Tibial nerve (tissue), 4 donors: Measurements from ENCODE around the gene SH3BP4. TPM values are rescaled to one million over a fixed set of nuclear protein-coding genes. Genes with fewer than 3 reads are reported as not detected.

Experiments
- DNase-seq, 2 donors: peaks; one replicate each; pipeline ENCODE4 v3.0.0-alpha.2; 2019; ENCODE audit warnings: low spot score in 2 of 2
- H3K27ac ChIP-seq, 4 donors: fragments of 200-600 bp; sonication (generic) in 3 of 4; one replicate each; pipeline ENCODE4 v1.5.1; 2017 to 2019; ENCODE audit warnings: mild to moderate bottlenecking in 1 of 4
- H3K27me3 ChIP-seq, 2 donors: fragments of 200-600 bp; sonication (generic) in 1 of 2; one replicate each; pipeline versions ENCODE4 v1.5.1 to v1.6.0; 2017 to 2019
- H3K36me3 ChIP-seq, 3 donors: fragments of 200-600 bp; sonication (generic); one replicate each; pipeline ENCODE4 v1.5.1; 2018 to 2019
- H3K4me1 ChIP-seq, 4 donors: fragments of 200-600 bp; sonication (generic) in 3 of 4; one replicate each; pipeline ENCODE4 v1.5.1; 2017 to 2019
- H3K4me3 ChIP-seq, 4 donors: fragments of 200-600 bp; sonication (generic) in 3 of 4; one replicate each; pipeline ENCODE4 v1.5.1; 2017 to 2019; ENCODE audit warnings: mild to moderate bottlenecking in 1 of 4, moderate library complexity in 1 of 4
- H3K9me3 ChIP-seq, 4 donors: fragments of 200-600 bp; sonication (generic) in 3 of 4; one replicate each; pipeline ENCODE4 v1.5.1; 2017 to 2019
- EP300 ChIP-seq, 2 donors: sonication (generic); formaldehyde crosslinking; IDR thresholded peaks; one replicate each; pipeline ENCODE4 v1.6.1; 2017; ENCODE audit warnings: antibody characterized with exemption in 2 of 2, mild to moderate bottlenecking in 1 of 2
- POLR2A ChIP-seq, 2 donors: fragments of 450-650 bp; IDR thresholded peaks; one replicate each; pipeline ENCODE4 v1.6.1; 2017; ENCODE audit warnings: antibody characterized with exemption in 2 of 2, mild to moderate bottlenecking in 2 of 2, moderate library complexity in 2 of 2
- WGBS, 2 donors: methylation state at CpG; one replicate each; pipeline ENCODE4 v1.1.5; 2018; 5-methylcytosine and 5-hydroxymethylcytosine counted together
- total RNA-seq, 4 donors: library from RNA; depleted of rRNA; stranded (reverse); fragments of >200 nt; gene quantifications; one replicate each; pipeline ENCODE4 v1.1.0, GENCODE V29; 2016
- TF ChIP-seq, protein P1 (sequence below), 5 experiments: fragments of 200-600 bp in 3 of 5; fragments of 450-650 bp in 2 of 5; sonication (generic) in 3 of 5; IDR thresholded peaks; one replicate each; pipeline ENCODE4 v1.5.1; 2016 to 2019; ENCODE audit warnings: antibody characterized with exemption in 5 of 5, mild to moderate bottlenecking in 3 of 5, moderate library complexity in 2 of 5

Gene SH3BP4
- total RNA-seq, 4 donors from 2014 or later, result 19.2 to 31.8 (median 24.3) TPM

- no peaks in the 10 kb centered on the region for H3K36me3 ChIP-seq
- H3K9me3 ChIP-seq, result no peaks in the 10 kb centered on the region
- no peak overlapping the region for H3K4me3 ChIP-seq
- DNase-seq, result no peak
- 73 to 77% methylated on average over 4 of the region's 4 CpGs for WGBS, 2 donors
- no peaks in the 10 kb centered on the region for H3K27me3 ChIP-seq
- H3K27ac ChIP-seq, result no peak overlapping the region
- TF ChIP-seq EP300 (IDR thresholded peaks at IDR 0.05) (no peak), POLR2A (IDR thresholded peaks at IDR 0.05) (no peak)
- TF ChIP-seq, protein P1, sequence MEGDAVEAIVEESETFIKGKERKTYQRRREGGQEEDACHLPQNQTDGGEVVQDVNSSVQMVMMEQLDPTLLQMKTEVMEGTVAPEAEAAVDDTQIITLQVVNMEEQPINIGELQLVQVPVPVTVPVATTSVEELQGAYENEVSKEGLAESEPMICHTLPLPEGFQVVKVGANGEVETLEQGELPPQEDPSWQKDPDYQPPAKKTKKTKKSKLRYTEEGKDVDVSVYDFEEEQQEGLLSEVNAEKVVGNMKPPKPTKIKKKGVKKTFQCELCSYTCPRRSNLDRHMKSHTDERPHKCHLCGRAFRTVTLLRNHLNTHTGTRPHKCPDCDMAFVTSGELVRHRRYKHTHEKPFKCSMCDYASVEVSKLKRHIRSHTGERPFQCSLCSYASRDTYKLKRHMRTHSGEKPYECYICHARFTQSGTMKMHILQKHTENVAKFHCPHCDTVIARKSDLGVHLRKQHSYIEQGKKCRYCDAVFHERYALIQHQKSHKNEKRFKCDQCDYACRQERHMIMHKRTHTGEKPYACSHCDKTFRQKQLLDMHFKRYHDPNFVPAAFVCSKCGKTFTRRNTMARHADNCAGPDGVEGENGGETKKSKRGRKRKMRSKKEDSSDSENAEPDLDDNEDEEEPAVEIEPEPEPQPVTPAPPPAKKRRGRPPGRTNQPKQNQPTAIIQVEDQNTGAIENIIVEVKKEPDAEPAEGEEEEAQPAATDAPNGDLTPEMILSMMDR (IDR thresholded peaks at IDR 0.05), result no peak
- H3K4me1 ChIP-seq, result no peaks in the 10 kb centered on the region
Observed at GRCh38 chr2:235098269-235098668, 146.5 kb downstream of the SH3BP4 start.

- Histone ChIP-seq H3K36me3 (no peaks in the 10 kb centered on the region), H3K27me3 (no peaks in the 10 kb centered on the region), H3K4me1 (no peaks in the 10 kb centered on the region), H3K9me3 (no peaks in the 10 kb centered on the region), H3K4me3 (no peak overlapping the region), H3K27ac (no peak overlapping the region)
- DNase-seq, result no peak
- TF ChIP-seq, protein P1 (IDR thresholded peaks at IDR 0.05), result no peak
- TF ChIP-seq EP300 (IDR thresholded peaks at IDR 0.05) (no peak), POLR2A (IDR thresholded peaks at IDR 0.05) (no peak)
- 63 to 66% methylated on average over 9 of the region's 9 CpGs for WGBS, 2 donors
Observed at GRCh38 chr2:235098736-235099494, 147.1 kb downstream of the SH3BP4 start.

DNA sequence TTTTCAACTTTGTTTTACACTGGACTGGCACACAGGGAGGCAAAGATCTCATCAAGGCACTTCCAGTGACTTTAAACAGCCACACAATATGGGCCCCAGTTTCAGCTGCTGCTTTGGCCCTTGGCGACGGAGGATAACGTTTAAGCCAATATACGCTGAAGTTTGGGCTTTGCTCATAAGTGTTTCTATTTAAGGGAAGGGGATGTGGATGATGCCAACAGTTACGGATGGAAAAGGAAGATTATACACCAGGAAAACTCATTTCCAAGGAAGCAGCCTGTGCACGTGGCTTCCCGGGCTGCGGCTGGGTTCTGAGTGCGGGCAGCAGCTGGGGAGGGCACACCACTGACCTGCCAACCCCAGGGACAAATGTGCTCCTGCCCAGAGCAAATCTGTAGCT, 151.1 kb downstream of the SH3BP4 start:
- H3K4me3 ChIP-seq, result no peak overlapping the region
- TF ChIP-seq, protein P1 (IDR thresholded peaks at IDR 0.05), result no peak
- TF ChIP-seq POLR2A (IDR thresholded peaks at IDR 0.05) (no peak), EP300 (IDR thresholded peaks at IDR 0.05) (peak in 1 of 2 donors; percentile 21)
- no peak for DNase-seq
- no peak overlapping the region for H3K27ac ChIP-seq
- H3K27me3 ChIP-seq, result no peaks in the 10 kb centered on the region
- H3K9me3 ChIP-seq, result no peaks in the 10 kb centered on the region
- no peaks in the 10 kb centered on the region for H3K4me1 ChIP-seq
- WGBS, 2 donors, result 58 to 69% methylated on average over 9 of the region's 9 CpGs
- no peaks in the 10 kb centered on the region for H3K36me3 ChIP-seq
